ENCODE results near the gene CD37.
"Not testable (repeated sequence)": the region's sequence is repeated elsewhere in the genome, so short reads cannot be mapped to it uniquely, and the experiment has no call there.

The CD37 gene

DNA sequence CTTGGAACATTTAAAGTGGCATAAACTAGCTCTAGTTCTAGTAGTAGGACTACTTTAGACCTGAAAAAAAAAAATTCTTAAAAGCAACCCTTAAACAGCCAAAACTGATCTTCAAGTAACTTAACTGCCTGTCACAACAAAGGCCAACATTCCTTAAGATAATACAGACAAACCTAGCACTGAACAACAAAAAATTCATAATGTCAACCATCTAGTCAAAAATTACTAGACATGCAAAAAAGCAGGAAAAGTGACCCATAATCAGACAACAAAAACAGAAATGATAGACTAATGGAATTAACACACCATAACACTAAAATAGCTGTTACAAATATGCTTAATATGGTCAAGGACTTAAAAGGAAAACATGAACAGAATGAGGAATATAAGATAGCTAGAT, 16.9 kb upstream of the CD37 start:
- peaks cover 25% of the 10 kb centered on the region for H3K4me1 Mint-ChIP-seq
- ATAC-seq: no peak
- peaks cover 69% of the 10 kb centered on the region for H3K36me3 Mint-ChIP-seq
- no peak overlapping the region for H3K4me3 Mint-ChIP-seq
- H3K27ac Mint-ChIP-seq: no peak overlapping the region
- H3K9me3 Mint-ChIP-seq: peaks cover 11% of the 10 kb centered on the region
- no peaks in the 10 kb centered on the region for H3K27me3 Mint-ChIP-seq

DNA sequence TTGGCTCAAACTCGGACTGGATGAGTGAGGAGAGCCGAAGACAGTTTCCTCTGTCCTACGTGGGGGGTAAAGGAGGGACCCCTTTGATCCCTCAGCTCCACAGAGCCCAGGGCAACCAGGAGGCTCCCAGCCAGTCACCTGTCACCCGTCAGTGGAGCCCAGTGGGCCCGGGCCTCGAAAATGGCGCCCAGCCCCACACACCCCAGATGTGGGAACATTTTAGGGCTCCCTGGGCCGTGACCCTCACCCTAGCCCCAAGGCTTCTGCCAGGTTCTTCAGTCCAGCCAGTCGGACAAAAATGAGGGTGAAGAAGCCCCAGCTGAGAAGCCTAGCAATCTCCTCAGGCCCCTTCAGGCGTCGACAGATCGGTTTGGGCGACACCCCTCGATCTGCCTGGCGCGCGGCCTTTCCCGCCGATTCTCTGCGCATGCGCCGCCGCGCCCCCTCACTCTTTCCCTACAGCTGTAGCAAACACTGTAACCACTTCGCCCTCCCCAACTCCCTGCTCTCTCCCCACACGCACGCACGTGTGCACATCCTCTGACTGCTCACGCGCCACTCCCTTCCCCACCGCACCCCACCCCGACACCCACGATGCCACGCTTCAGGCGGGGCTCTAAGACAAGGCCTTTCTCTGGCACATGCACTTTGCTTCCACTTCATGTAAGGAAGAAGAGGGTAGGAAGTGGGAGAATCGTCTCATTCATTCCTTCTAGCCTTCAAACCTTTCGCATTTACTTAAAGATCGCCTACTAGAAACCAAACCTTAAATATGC, 10.2 kb upstream of the CD37 start, which contains the start of gene SLC6A16:
Gene SLC6A16 (minus strand): TSS at position 391 of the 776 bp plus-strand sequence. CDS start 13,844 bp downstream, outside the sequence.
- Mint-ChIP-seq H3K36me3 (peaks cover 63% of the 10 kb centered on the region), H3K4me3 (peak within 1 kb of the TSS; percentile 68), H3K4me1 (peaks cover 45% of the 10 kb centered on the region), H3K27ac (peak within 1 kb of the TSS; percentile 96), H3K9me3 (peaks cover 12% of the 10 kb centered on the region), H3K27me3 (no peaks in the 10 kb centered on the region)
- ATAC-seq: no peak

DNA sequence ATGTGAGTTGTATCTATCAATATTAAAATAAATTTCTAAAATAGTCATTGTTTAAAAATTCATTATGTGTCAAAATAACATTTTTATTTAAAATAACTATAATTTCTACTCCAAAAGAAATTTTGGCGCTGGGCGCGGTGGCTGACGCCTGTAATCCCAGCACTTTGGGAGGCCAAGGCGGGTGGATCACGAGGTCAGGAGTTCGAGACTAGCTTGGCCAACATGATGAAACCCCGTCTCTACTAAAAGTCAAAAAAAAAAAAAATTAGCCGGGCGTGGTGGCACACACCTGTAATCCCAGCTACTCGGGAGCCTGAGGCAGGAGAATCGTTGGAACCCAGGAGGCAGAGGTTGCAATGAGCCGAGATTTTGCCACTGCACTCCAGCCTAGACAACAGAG, 9.4 kb upstream of the CD37 start:
- Mint-ChIP-seq H3K27ac (peak overlapping the region; percentile 96), H3K36me3 (peaks cover 61% of the 10 kb centered on the region), H3K4me1 (peaks cover 51% of the 10 kb centered on the region), H3K9me3 (peaks cover 12% of the 10 kb centered on the region), H3K4me3 (peak overlapping the region; percentile 68)
- ATAC-seq, H3K27me3 Mint-ChIP-seq: not testable (repeated sequence)

DNA sequence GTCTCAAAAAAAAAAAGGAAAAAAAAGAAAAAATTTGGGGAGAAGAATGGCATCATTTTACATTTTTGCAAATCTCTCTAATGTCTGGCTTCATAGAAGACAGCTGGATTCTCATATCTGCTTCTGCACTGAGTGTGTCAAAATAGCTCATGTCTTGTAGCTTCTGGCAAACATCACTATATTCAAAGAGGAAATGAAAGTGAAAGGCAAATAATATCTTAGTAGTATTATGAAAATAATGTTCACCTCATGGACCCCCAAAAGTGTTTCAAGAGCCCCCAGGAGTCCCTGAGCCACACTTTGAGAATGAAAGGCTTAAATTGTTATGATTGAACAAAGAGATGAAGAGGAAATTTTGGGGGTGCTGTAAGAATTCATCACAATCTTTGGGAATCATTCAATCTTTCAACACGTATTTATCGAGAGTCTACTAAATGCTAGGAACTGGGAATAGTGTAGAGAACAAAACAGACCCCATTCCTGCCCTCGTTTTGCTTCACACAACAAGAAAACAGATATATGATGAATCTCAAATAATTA, 9.0 kb upstream of the CD37 start:
- Mint-ChIP-seq H3K4me1 (peaks cover 56% of the 10 kb centered on the region), H3K4me3 (peak overlapping the region; percentile 68), H3K27me3 (no peaks in the 10 kb centered on the region), H3K27ac (peak overlapping the region; percentile 96), H3K9me3 (peaks cover 12% of the 10 kb centered on the region), H3K36me3 (peaks cover 56% of the 10 kb centered on the region)
- ATAC-seq: peak; percentile 81

DNA sequence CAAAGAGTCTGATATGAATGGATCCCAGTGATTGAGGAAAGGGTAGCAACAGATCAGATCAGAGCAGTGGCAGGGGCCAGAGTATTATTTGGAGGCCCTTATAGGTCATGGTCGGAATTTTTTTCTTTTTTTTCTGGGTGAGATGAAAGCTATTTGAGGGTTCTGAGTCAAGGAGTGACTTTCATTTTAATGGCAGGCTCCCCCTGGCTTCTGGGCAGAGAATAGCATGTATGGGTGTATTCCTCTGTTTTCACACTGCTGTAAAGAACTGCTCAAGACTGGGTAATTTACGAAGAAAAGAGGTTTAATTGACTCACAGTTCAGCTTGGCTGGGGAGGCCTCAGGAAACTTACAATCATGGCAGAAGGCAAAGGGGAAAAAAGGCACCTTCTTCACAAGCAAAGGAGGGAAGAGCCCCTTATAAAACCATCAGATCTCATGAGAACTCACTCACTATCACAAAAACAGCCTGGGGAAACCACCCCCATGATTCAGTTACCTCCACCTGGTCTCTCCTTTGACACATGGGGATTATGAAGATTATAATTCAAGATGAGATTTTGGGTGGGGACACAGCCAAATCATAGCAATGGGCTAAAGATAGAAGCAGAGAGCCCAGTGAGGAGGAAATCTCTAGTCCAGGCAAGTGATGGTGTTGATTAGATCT, 7.2 kb upstream of the CD37 start:
- Mint-ChIP-seq H3K36me3 (peaks cover 40% of the 10 kb centered on the region), H3K4me3 (peak overlapping the region; percentile 32), H3K27me3 (no peaks in the 10 kb centered on the region), H3K4me1 (peaks cover 73% of the 10 kb centered on the region), H3K27ac (peak overlapping the region; percentile 95), H3K9me3 (peaks cover 12% of the 10 kb centered on the region)
- ATAC-seq: no peak

DNA sequence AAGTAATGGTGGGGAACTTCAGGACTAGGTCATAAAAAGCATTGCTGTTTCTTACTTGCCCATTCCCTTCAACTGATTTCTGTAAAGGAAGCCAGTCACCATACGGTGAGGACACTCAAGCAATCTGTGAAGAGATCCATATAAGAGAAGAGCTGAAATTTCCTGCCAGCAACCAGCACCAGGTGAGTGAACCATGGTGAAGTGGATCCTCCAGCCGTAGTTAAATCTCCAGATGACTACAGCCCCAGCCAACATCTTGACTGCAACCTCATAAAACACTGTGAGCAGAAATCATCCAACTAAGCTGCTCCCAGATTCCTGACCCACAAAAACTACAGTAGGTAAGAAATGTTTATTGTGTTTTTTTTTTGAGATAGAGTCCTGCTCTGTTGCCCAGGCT, 6.5 kb upstream of the CD37 start:
- Mint-ChIP-seq H3K27ac (peak overlapping the region; percentile 95), H3K27me3 (no peaks in the 10 kb centered on the region), H3K9me3 (peaks cover 10% of the 10 kb centered on the region), H3K4me3 (peak overlapping the region; percentile 72), H3K36me3 (peaks cover 34% of the 10 kb centered on the region), H3K4me1 (peaks cover 80% of the 10 kb centered on the region)
- no peak for ATAC-seq

DNA sequence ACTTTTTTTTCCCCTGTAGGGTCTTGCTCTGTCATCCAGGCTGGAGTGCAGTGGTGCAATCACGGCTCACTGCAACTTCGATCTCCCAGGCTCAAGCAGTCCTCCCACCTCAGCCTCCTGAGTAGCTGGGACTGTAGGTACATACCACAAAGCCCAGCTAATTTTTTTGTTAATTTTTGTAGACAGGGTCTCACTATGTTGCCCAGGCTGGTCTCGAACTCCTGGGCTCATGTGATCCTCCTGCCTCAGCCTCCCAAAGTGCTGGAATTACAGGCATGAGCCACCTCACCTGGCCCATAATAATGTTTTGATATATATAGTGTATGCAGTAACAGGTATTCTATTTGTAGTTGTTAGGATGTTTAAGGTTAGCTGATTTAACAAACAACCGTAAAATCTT, 4.0 kb upstream of the CD37 start:
- H3K27ac Mint-ChIP-seq: peak overlapping the region; percentile 95
- H3K9me3 Mint-ChIP-seq, ATAC-seq, H3K27me3 Mint-ChIP-seq: not testable (repeated sequence)
- peak overlapping the region; percentile 18 for H3K4me3 Mint-ChIP-seq
- H3K36me3 Mint-ChIP-seq: peaks cover 35% of the 10 kb centered on the region
- peaks cover 84% of the 10 kb centered on the region for H3K4me1 Mint-ChIP-seq

DNA sequence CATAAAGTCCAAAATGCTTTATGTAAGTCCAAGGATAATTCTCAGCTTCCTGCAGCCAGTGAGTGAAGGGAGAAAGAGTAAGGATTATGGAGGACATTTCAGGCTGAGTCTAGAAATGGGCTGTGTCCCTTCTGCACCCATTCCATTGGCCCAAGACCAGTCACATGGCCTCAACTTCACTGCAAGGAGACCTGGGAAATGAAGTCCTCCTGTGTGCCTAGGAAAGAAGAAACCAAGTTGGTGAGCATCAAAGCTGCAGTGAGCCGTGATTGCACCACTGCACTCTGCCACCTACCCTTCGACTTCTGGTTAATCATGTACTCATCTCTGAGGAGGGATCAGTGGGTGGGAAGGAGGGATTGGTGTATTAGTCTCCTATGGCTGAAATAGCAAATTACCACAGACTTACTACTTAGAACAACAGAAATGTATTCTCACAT, 3.6 kb upstream of the CD37 start:
- H3K27ac Mint-ChIP-seq: peak overlapping the region; percentile 95
- peak; percentile 65 for ATAC-seq
- H3K4me3 Mint-ChIP-seq: peak overlapping the region; percentile 18
- peaks cover 36% of the 10 kb centered on the region for H3K36me3 Mint-ChIP-seq
- peaks cover 84% of the 10 kb centered on the region for H3K4me1 Mint-ChIP-seq
- H3K9me3 Mint-ChIP-seq: peaks cover 6% of the 10 kb centered on the region
- H3K27me3 Mint-ChIP-seq: no peaks in the 10 kb centered on the region

DNA sequence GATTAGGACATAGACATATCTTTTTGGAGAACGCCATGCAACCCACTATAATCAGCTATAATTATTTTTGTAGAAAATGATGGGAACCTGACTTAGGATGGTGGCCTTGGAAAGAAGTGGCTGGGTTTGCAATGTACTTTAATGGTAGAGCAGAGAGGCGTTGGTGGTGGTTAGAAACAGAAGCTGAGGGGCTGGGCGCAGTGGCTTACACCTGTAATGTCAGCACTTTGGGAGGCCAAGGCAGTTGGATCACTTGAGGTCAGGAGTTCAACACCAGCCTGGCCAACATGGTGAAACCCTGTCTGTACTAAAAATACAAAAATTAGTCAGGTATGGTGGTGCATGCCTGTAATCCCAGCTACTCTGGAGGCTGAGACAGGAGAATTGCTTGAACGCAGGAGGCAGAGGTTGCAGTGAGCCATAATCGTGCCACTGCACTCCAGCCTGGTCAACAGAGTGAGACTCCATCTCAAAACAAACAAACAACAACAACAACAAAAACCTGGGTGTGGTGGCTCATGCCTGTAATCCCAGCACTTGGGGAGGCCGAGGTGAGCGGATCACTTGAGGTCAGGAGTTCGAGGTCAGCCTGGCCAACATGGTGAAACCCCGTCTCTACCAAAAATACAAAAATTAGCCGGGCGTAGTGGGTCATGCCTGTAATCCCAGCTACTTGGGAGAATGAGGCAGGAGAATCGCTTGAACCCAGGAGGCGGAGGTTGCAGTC, 2.4 kb upstream of the CD37 start:
- not testable (repeated sequence) for ATAC-seq, H3K27me3 Mint-ChIP-seq, H3K9me3 Mint-ChIP-seq
- H3K27ac Mint-ChIP-seq: peak overlapping the region; percentile 95
- H3K4me3 Mint-ChIP-seq: peak overlapping the region; percentile 77
- peaks cover 41% of the 10 kb centered on the region for H3K36me3 Mint-ChIP-seq
- H3K4me1 Mint-ChIP-seq: peaks cover 89% of the 10 kb centered on the region

DNA sequence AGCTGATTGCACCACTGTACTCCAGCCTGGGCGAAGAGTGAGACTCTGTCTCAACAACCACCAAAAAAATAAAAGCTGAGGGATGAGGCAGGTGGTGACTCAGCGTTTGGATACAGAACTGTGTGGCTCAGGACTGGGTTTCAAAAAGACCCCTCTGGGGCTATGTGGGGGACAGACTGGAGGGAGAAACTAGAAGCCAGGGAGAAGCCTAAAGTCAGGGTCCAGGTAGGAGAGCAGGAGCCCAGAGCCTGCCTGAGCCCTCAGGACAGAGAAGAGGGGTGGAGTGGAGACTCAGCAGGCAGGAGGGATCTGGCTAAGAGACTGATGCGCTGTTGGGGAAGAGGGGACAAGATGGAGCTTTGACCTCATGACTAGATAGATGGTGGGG, 1.8 kb upstream of the CD37 start:
- Mint-ChIP-seq H3K36me3 (peaks cover 41% of the 10 kb centered on the region), H3K9me3 (peaks cover 3% of the 10 kb centered on the region), H3K27ac (peak overlapping the region; percentile 95), H3K27me3 (no peaks in the 10 kb centered on the region), H3K4me1 (peaks cover 89% of the 10 kb centered on the region), H3K4me3 (peak overlapping the region; percentile 77)
- no peak for ATAC-seq

DNA sequence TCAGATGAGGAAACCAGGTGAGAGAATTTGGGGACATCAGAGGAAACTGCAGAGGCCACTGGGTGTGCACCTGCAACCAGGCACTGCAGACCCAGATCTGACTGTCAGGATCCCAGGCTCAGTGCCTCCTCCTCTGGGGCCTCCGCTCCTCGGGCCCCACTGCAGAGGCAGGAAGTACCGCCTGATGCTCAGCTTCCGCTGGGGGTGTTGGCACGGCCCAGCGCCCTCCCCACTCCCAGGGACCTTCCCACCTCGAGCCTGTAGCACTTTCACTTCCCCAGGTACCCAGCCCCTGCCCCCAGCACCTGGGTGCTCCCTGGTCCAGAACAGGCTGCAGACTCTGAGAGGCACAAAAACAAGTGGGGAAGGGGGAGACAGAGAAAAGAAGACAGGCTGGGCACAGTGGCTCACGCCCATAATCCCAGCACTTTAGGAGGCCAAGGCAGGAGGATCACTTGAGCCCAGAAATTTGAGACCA, 1.4 kb upstream of the CD37 start:
- ATAC-seq: peak; percentile 90

DNA sequence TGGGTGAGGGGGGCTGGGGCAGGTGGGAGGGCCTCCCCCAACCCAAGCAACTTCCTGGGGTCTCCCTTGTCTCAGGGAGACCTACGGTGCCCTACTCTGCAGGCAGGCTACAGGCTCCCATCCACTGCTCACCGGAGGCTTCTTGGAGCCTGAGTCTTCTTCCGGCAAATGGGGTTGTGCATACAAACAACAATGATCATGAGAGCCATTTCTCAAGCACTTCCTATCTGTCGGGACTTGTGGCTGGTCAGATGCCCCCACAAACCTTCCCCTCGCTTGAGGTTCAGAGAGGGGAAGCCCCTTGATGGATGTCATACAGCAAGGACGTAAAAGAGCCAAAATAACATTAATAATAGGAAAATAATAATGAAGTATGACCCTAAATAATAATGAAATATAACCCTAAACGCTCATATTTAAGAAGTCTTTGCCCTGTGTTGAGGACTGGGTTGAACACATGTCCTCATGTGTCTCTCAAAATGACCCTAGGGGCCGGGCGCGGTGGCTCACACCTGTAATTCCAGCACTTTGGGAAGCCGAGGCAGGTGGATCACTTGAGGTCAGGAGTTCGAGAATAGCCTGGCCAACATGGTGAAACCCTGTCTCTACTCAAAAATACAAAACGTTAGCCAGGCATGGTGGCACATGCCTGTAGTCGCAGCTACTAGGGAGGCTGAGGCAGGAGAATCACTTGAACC, 727 bp downstream of the CD37 start:
- H3K27me3 Mint-ChIP-seq: no peaks in the 10 kb centered on the region
- peaks cover 52% of the 10 kb centered on the region for H3K36me3 Mint-ChIP-seq
- peaks cover 86% of the 10 kb centered on the region for H3K4me1 Mint-ChIP-seq
- H3K9me3 Mint-ChIP-seq: peaks cover 9% of the 10 kb centered on the region
- ATAC-seq: no peak
- H3K4me3 Mint-ChIP-seq: peak overlapping the region; percentile 90
- H3K27ac Mint-ChIP-seq: peak overlapping the region; percentile 95

More for the DNA sequence above, 1.4 kb upstream of the CD37 start:
- Mint-ChIP-seq H3K9me3 (peaks cover 6% of the 10 kb centered on the region), H3K4me1 (peaks cover 89% of the 10 kb centered on the region), H3K4me3 (peak overlapping the region; percentile 77), H3K27ac (peak overlapping the region; percentile 95), H3K36me3 (peaks cover 44% of the 10 kb centered on the region), H3K27me3 (no peaks in the 10 kb centered on the region)

DNA sequence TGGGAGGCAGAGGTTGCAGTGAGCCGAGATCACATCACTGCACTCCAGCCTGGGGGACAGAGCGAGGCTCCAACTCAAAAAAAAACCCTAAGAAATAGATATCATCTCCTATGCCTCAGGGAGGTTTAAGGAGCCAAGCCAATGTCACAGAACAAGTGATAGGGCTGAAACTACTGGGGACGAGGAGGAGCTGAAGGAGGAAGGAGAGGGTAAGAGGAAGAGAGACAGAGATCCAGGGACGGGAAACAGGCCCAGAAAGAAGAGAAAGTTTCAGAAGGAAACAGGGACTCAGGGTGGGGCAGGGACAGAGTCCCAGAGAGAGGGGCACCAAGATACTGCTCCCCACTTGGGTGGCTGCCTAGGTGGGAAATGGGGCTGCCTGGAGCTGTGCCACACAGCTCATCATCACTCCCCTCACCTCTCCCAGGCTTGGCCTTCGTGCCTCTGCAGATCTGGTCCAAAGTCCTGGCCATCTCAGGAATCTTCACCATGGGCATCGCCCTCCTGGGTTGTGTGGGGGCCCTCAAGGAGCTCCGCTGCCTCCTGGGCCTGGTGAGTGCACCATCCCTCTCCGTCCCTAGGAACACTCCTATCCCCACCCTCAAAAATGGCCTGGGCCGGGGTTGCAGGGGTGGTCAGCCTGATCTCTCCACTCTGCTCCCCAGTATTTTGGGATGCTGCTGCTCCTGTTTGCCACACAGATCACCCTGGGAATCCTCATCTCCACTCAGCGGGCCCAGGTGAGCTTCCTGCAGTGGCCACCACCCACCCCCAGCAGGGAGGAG, 1.5 kb downstream of the CD37 start:
- H3K9me3 Mint-ChIP-seq: peaks cover 9% of the 10 kb centered on the region
- no peaks in the 10 kb centered on the region for H3K27me3 Mint-ChIP-seq
- H3K4me3 Mint-ChIP-seq: peak overlapping the region; percentile 90
- H3K36me3 Mint-ChIP-seq: peaks cover 52% of the 10 kb centered on the region
- peaks cover 86% of the 10 kb centered on the region for H3K4me1 Mint-ChIP-seq
- H3K27ac Mint-ChIP-seq: peak overlapping the region; percentile 95
- no peak for ATAC-seq

Measured in stimulated activated memory B cell treated with anti-CD40 and anti-IgM and Interleukin-4, amounts not matched to agents 10 μg/mL and 1 μg/mL and 100 μg/mL, for 72 hours (primary cell).